Stimulated activated CD8-positive, alpha-beta memory T cell treated with anti-CD3 and anti-CD28 coated beads, Interleukin-12 subunit alpha, Interleukin-12 subunit beta, amount 100 ng/mL, for 24 hours (primary cell): ENCODE data around the gene CHST12.
"Not testable (repeated sequence)": the region's sequence is repeated elsewhere in the genome, so short reads cannot be mapped to it uniquely, and the experiment has no call there.

Experiments
- DNase-seq: peaks from one replicate; pipeline ENCODE4 v3.0.0-alpha.2; 2020; ENCODE audit errors: extremely low read depth

Gene CHST12

DNA sequence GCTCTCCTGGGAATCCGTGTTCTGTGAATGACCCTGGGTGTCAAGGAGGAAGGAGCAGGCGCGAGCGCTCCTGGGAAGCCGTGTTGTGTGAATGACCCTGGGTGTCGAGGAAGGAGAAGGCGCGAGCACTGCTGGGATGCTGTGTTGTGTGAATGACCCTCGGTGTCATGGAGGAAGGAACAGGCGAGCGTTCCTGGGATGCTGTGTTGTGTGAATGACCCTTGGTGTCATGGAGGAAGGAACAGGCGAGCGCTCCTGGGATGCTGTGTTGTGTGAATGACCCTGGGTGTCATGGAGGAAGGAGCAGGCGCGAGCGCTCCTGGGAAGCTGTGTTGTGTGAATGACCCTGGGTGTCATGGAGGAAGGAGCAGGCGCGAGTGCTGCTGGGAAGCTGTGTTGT lies 25.3 kb upstream of the CHST12 start:
- DNase-seq = not testable (repeated sequence)

DNA sequence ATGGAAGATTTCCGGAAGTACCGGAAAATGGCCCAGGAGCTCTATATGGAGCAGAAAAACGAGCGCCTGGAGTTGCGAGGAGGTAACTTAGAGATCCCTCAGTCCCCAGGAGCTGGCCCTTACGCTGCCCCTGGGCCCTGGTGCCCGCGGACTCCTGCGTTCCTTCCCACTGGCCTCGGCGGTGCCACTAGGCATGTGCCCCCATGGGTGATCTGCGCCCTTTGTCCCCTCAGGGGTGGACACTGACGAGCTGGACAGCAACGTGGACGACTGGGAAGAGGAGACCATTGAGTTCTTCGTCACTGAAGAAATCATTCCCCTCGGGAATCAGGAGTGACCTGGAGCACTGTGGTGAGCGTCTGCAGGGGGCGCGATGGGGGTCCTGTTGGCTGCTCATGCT lies 24.2 kb upstream of the CHST12 start:
- DNase-seq = no peak

DNA sequence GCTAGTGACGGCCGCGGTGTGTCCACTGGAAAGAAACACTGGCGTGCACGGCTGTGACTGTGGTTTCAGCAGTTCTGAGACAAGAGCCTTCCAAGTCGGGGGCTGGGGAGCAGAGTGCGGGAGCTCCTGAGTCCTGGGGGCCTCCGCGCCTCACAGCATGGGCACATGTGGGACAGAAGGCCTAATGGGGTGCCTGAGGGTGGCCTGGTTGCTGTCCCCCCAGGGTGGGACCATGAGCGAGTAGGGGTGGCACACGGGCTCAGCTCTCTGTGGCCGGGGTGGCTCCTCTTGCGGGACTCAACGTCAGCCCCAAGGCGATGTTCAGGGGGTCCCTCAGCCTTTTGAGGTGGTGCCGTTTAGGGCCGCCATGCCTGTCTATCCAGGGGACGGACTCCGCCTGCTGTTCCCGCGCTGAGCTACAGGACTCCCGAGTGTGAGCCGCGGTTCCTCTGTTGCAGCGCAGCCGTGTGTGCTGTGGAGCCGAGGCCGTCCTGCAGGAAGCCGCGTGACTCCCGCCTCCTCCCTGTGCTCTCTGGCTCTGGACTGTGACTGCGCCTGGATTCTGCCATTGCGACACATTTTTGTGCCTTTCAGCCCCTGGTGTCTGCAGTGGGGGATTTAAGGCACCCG lies 23.5 kb upstream of the CHST12 start:
- no peak for DNase-seq

DNA sequence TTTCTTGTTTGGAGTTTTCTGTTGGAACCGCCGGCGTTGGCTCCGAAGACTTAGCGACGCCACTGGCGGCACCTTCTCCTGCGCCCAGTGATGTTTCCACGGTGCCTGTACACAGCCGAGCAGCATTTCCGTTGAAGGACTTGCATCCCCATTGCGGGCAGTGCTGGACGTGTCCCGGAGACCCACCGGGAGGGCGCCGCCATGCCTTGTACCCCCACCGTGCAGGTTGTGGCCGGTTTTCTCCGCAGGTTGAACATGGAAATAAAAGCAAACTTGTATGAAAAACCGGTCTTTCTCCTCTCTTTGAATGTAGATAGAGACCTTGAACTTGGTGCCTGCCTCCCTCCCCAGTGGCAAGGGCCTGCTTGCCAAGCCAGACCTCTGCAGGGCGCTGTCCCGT lies 22.9 kb upstream of the CHST12 start:
- no peak for DNase-seq

DNA sequence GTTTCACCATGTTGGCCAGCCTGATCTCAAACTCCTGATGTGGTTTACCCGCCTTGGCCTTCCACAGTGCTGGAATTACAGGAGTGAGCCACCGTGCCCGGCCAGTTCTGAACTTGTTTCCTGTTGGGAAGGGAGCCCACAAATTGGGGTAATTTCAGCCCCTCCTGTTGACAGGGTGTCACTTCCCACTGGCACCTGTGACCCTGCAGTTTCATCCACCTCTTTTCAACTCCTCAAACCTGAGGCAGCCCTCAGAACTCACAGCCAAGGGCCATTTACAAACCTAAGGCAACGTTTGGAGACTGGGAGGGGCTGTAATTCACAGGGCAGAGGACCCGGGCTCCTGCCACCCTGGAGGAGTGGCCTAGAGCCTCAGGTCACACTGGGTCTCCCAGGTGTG lies 22.2 kb upstream of the CHST12 start:
- DNase-seq = no peak

DNA sequence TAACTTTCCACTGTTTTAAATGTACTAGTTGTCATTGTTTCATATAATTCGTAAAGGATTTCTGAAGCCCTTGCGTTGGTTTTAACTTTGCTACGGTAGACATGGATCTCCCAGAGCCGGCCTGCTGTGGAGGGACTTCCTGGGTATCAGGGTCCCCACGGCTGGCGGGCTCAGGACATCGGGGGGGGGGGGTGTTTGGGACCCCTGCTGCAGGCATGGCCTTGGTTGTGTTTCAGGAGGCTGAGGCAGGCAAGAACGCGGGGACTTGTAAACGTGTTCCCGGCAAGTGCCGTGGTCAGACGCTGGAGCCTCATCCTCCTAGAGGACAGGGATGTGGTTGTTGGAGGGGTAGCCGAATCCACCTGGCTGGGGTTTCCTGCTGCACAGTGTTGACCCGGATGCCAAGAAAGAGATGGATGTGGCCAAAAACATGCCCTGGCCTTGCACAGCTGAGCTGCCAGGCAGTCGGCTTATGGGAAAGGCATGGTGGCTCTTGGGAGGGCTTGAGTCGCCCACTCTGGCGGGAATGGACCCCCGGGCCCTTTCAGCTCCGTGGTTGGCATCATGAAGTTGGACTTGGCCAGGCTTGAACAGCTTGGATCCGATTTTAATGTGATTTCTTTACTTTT lies 21.4 kb upstream of the CHST12 start:
- DNase-seq = no peak

DNA sequence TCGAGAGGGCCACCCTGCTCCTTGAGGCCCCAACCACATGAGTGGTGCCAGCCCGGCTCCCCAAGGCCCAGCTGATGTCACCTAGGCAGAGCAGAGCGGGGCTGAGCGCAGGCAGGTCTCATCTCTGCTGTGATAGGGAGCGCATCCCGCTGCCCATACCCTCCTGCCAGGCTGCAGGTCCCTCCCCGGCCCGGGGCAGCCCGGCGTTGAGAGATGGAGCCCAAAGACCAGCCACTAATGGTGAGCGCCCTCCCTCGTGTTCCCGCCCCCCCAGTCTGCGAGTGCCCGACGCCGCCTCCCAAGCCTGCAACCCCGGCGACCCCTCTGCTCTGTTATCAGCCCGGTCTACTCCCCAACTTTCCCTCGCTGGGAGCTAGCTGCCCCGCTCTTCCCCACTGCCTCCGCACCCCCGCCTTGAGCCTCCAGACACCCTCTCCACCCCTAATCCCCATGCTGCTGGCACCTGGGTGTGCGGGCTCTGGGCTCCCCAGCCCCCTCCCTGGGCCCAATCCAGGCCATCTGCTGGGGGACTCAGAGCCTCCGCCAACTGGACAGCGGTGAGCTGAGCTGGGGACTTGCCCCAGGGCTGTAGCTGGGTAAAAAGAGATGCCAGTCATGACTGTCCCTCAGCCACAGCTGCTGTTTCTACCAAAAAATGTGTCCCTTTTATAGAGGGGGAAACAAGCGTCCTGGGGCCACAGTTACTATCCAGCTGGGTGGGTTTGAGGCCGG lies 19.7 kb upstream of the CHST12 start:
- no peak for DNase-seq

DNA sequence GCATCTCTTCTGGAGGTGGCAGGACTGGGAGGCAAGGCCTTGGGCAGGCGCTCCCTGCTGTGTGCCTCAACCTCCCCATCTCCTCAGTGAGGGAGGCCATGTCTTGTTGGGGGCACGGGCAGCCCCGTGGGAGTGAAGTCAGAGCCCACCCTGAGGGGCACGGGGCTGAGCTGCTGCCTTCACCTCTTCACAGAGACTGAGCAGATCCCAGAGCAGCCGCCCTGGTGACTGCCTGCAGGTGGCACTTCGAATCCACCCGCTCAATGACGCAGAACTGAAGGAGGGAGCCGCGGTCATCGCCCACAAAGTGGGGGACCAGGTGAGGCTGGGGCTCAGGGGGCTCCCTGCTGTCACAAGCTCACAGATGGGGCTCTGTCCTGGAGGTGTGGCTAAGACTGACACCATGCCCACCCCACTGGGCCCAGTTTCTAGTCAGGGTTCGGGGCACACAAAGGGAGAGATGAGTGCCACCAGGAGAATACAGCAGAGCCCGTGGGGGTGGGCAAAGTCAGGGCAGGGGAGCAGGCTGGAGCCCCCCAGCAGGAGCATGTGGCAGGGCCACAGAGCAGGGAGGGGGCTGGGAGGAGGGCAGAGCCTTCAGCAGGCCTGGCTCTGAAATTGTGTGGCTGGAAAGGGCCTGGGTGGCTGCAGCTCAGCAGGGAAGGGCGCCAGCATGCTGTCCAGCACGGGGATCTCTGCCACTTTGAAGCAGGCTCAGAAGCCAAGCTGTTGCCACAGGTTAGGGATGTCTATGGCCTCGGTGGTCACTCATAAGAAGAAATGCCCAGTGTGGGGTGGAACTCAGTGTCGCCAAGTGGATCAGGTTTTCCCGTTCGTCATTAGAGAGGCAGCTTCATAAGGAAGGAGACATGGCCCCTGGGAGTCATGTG lies 18.8 kb upstream of the CHST12 start:
- no peak for DNase-seq

DNA sequence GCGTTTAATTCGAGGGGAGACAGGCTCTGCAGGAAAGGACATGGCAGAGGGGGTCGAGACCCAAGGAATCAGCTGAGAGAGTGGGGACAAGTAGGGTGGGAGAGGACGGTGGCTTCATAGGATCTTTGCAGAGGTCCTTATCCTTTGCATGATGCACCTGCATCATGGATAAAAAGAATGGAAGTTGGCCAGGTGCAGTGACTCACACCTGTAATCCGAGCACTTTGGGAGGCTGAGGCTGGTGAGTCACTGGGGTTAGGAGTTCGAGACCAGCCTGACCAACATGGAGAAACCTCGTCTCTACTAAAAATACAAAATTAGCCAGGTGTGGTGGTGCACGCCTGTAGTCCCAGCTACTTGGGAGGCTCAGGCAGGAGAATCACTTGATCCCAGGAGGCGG lies 17.3 kb upstream of the CHST12 start:
- not testable (repeated sequence) for DNase-seq

DNA sequence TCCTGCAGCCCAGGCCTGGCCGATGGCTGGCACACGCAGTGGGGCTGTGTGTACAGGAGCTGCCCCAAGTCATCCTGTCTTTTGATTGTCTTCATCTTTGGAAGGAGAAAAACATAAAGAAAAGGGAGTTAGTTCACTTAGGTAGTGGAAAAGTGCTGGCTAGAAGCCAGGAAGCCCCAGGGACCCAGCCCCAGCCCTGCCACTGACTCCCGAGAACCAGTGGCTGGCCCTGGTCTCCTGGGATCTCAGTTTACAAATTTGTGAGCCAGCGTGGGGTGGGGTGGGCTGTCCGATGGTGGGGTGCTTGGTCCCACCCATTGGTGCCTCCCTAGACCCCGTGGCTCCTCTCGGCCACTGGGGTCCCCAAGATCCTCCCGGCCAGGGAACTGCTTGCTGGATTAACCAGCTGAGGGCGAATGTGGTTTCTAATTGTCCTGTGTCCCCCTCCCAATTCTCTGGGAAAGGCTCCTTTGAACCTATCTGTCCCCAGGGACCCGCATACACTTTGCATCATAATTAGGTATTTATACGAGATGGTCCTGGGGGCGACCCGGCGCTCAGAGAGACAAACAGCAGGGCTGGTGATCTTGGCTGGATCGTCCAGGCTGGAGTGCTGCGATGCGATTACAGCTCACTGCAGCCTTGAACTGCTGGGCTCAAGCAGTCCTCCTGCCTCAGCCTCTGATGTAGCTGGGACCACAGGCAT lies 16.3 kb upstream of the CHST12 start:
- DNase-seq = no peak

DNA sequence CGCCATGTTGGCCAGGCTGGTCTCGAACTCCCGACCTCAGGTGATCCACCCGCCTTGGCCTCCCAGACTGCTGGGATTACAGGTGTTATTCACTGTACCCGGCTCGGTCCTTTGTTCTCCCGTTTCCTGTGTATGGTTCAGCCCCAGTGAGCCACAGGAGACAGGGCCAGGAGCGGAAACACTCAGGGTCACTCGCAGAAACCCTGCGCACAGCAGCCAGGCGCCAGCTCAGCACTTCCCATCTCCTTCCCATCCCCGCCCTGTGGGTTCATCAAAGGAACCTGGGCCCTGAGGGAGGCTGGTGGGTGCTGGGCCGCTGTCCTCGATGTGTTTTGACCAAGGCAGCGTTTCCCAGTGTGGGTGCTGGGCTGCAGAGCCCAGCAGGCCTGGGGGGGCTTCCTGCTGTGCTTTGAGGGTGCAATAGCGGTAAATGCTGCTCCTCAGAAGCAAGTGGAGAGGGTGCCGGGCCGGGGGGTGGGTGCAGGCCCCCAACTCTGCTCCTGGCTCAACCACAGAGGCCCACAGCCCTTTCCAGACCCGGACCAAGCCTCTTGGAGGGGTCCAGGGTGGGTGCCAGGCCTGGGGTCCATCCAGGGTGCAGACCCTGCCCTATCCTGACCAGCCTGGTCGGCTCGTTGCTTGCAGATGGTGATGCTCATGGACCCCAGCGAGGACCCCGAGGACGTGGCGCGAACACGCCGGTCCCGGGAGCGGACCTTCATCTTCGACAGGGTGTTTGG lies 15.3 kb upstream of the CHST12 start:
- no peak for DNase-seq

DNA sequence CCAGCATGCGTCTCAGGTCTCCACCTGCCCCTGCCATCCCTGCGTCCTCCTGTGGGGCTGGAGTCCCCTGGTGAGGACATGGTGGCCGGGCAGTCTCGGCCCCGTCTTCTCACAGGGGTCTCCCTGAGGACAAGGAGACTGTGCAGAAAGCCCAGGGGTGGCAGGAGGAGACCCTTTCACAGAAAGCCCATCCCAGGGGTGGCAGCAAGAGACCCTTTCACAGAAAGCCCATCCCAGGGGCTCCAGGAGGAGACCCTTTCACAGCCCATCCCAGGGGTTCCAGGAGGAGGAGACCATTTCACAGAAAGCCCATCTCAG lies 14.8 kb upstream of the CHST12 start:
- no peak for DNase-seq

DNA sequence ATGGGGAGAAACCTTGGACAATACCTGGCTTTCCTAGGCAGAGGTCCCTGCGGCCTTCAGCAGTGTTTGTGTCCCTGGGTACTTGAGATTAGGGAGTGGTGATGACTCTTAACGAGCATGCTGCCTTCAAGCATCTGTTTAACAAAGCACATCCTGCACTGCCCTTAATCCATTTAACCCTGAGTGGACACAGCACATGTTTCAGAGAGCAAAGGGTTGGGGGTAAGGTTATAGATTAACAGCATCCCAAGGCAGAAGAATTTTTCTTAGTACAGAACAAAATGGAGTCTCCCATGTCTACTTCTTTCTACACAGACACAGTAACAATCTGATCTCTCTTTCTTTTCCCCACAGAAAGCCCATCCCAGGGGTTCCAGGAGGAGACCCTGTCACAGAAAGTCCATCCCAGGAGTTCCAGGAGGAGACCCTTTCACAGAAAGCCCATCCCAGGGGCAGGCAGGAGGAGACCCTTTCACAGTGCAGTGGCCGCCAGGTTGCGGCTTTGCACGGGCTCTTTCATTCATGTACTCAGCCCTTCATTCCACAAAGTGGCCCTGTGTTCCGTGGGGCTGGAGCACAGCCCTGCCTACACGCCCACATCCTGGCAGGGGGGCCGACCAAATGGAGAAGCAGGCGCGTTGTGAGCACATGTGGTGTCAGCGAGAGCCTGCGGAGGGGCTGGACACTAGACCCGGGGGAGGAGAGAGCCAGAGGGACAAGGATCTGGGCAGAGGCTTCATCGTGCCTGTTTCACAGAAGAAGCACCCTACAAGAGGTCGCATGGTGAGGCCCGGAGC lies 13.2 kb upstream of the CHST12 start:
- DNase-seq = not testable (repeated sequence)

DNA sequence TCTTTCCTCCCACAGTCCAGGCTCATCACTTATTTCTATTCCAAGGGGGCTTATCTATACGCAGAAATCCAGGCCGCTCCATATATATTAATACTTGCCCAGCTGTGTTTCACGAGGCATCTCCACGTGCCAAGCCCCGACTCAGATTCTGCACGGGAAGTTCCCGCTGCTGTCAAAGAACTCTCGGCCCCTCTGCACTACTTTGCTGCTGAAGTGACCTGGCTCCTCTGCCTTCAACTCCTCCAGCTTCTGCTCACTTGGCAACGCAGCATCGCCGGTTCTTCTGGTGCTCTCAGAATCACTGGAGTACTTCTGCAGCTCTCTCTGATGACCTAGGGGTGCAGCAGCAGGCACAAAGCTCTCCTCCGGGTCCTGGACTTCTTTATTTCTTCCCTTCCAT lies 9.7 kb upstream of the CHST12 start:
- no peak for DNase-seq

DNA sequence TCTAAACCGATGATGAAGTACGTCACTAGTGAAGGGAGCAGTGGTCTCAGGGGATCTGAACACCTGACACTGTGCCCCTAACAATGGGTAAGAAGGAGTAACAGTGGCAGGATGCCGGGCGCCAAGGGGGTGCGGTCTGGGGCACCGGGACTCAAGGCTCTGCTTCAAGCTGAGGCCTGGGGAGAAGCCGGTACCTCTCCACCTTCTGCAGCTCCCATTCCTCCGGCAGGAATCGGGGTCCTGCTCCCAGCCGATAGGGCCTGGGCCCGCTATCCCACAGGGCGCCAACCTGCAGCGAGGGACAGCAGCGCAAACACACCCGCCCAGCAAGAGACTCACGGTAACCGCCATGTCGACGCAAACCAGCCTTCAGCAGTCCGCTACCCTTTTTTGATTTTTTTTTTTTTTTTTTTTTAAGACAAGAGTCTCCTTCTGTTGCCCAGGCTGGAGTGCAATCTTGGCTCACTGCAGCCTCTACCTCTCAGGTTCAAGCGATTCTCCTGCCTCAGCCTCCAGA lies 8.8 kb upstream of the CHST12 start:
- no peak for DNase-seq

DNA sequence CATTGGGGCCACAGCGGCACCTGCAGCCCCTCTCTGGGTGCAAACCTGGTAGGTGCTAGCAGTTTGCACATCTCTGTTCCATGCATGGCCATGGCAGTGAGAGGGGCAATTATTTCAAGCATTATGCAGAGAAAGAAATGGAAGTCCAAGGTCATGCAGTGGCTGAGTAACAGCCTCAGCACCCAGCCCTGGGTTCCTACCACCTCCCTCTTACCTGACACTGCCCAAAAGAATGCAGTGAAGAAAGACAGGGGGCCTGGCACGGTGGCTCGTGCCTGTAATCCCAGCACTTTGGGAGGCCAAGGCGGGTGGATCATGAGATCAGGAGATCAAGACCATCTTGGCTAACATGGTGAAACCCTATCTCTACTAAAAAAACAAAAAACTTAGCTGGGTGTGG lies 4.9 kb upstream of the CHST12 start:
- no peak for DNase-seq

DNA sequence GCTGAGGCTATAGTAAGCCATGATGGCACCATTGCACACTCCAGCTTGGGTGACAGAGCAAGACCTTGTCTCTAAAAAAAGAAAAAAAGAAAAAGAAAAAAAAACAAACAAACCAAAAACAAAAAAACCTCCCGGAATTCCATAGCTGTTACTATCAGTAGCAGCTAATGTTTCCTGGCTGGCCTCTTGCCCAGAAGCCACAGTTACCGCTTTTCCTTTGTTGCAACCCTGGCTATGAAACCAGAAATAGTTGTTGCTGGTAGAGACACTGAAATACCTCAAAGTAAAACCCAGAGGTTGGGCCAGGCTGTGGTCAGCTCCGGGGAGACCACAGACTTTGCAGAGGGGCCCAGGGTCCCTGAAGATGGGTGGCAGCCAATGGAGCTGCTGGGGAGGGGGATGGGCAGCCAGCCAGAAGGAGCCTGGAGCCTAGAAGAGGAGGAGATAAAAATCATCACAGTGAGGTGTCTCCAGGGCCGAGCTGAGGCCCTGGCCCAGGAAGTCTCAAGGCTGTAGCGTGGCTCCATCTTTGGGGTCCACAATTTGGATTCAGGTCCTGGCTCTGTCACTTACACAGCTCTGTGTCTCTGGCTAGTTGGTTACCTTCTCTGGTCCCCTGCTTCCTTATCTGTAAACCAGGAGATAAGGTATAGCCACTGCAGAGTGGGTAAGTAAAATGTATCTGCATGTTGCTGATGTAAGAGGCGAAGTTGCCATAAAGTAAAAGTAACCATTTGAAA lies 3.4 kb upstream of the CHST12 start:
- DNase-seq = no peak

DNA sequence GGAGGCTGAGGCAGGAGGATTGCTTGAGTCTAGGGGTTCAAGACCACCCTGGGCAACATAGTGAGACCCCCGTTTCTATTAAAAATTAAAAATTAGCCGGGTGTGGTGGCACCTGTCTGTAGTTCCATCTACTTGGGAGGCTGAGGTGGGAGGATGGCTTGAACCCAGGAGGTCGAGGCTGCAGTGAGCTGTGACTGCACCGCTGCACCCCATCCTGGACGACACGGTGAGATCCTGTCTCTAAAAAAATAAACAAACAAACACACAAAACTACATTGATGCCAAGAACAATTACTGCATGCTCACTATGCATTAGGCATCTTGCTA lies 761 bp upstream of the CHST12 start:
- no peak for DNase-seq
